ENCODE measurements around the gene ENO2. TPM values are rescaled to one million over a fixed set of nuclear protein-coding genes. Genes with fewer than 3 reads are reported as not detected.
A peak's percentile ranks its signal among the peaks of the same experiment; 100 is the strongest.
"Not testable (repeated sequence)": the region's sequence is repeated elsewhere in the genome, so short reads cannot be mapped to it uniquely, and the experiment has no call there.

Gene ENO2
- total RNA-seq, 1 donor from 2014 or later, result 5.3 TPM

- Mint-ChIP-seq H3K27me3 (ENCODE audit: unreplicated experiment) (peaks cover 5% of the 10 kb centered on the region), H3K4me1 (ENCODE audit: unreplicated experiment) (peaks cover 12% of the 10 kb centered on the region), H3K36me3 (ENCODE audit: low read depth, unreplicated experiment) (no peaks in the 10 kb centered on the region), H3K4me3 (ENCODE audit: unreplicated experiment) (peak overlapping the region; percentile 68), H3K9me3 (ENCODE audit: unreplicated experiment) (no peaks in the 10 kb centered on the region), H3K27ac (ENCODE audit: unreplicated experiment) (peak overlapping the region; percentile 95)
- TF ChIP-seq CTCF (IDR thresholded peaks at IDR 0.05; ENCODE audit: unreplicated experiment), result peak; percentile 73
- DNase-seq (ENCODE audit: low spot score), result peak; percentile 100
These were observed 23.4 kb upstream of the ENO2 start for GRCh38 chr12:6890789-6891645.

- Mint-ChIP-seq H3K27me3 (ENCODE audit: unreplicated experiment) (peaks cover 5% of the 10 kb centered on the region), H3K36me3 (ENCODE audit: low read depth, unreplicated experiment) (no peaks in the 10 kb centered on the region), H3K9me3 (ENCODE audit: unreplicated experiment) (no peaks in the 10 kb centered on the region), H3K27ac (ENCODE audit: unreplicated experiment) (peak overlapping the region; percentile 92), H3K4me1 (ENCODE audit: unreplicated experiment) (peaks cover 10% of the 10 kb centered on the region), H3K4me3 (ENCODE audit: unreplicated experiment) (peak overlapping the region; percentile 67)
- no peak for DNase-seq (ENCODE audit: low spot score)
- no peak for TF ChIP-seq CTCF (IDR thresholded peaks at IDR 0.05; ENCODE audit: unreplicated experiment)
These were observed 22.8 kb upstream of the ENO2 start for GRCh38 chr12:6891646-6892001.

GRCh38 chr12:6892683-6893082, 21.7 kb upstream of the ENO2 start:
- not testable (repeated sequence) for H3K27ac Mint-ChIP-seq (ENCODE audit: unreplicated experiment); DNase-seq (ENCODE audit: low spot score); H3K36me3 Mint-ChIP-seq (ENCODE audit: low read depth, unreplicated experiment); H3K27me3 Mint-ChIP-seq (ENCODE audit: unreplicated experiment); H3K9me3 Mint-ChIP-seq (ENCODE audit: unreplicated experiment)
- Mint-ChIP-seq H3K4me1 (ENCODE audit: unreplicated experiment) (peaks cover 10% of the 10 kb centered on the region), H3K4me3 (ENCODE audit: unreplicated experiment) (peak overlapping the region; percentile 37)

- H3K27me3 Mint-ChIP-seq (ENCODE audit: unreplicated experiment), result peaks cover 5% of the 10 kb centered on the region
- no peak overlapping the region for H3K4me3 Mint-ChIP-seq (ENCODE audit: unreplicated experiment)
- no peaks in the 10 kb centered on the region for H3K9me3 Mint-ChIP-seq (ENCODE audit: unreplicated experiment)
- no peak for TF ChIP-seq CTCF (IDR thresholded peaks at IDR 0.05; ENCODE audit: unreplicated experiment)
- no peak overlapping the region for H3K27ac Mint-ChIP-seq (ENCODE audit: unreplicated experiment)
- DNase-seq (ENCODE audit: low spot score), result no peak
- H3K4me1 Mint-ChIP-seq (ENCODE audit: unreplicated experiment), result peaks cover 10% of the 10 kb centered on the region
- no peaks in the 10 kb centered on the region for H3K36me3 Mint-ChIP-seq (ENCODE audit: low read depth, unreplicated experiment)
These were observed 20.1 kb upstream of the ENO2 start for GRCh38 chr12:6894321-6894720.

- no peaks in the 10 kb centered on the region for H3K36me3 Mint-ChIP-seq (ENCODE audit: low read depth, unreplicated experiment)
- H3K27me3 Mint-ChIP-seq (ENCODE audit: unreplicated experiment), result peaks cover 6% of the 10 kb centered on the region
These were observed 17.4 kb upstream of the ENO2 start for GRCh38 chr12:6896846-6897435.

More at GRCh38 chr12:6896846-6897435, 17.4 kb upstream of the ENO2 start:
- Mint-ChIP-seq H3K27ac (ENCODE audit: unreplicated experiment) (no peak overlapping the region), H3K4me3 (ENCODE audit: unreplicated experiment) (no peak overlapping the region), H3K4me1 (ENCODE audit: unreplicated experiment) (peaks cover 2% of the 10 kb centered on the region), H3K9me3 (ENCODE audit: unreplicated experiment) (no peaks in the 10 kb centered on the region)
- no peak for TF ChIP-seq CTCF (IDR thresholded peaks at IDR 0.05; ENCODE audit: unreplicated experiment)
- no peak for DNase-seq (ENCODE audit: low spot score)

Data from endothelial cell (in vitro differentiated cells).